Measurements from ENCODE around the gene SUZ12. TPM values are rescaled to one million over a fixed set of nuclear protein-coding genes. Genes with fewer than 3 reads are reported as not detected.
"Not testable (repeated sequence)": the region's sequence is repeated elsewhere in the genome, so short reads cannot be mapped to it uniquely, and the experiment has no call there.

Gene SUZ12
- 24.1 TPM for polyA plus RNA-seq (2013, experiment 1 of 2)
- 24.9 TPM for polyA plus RNA-seq (2013, experiment 2 of 2)

DNA sequence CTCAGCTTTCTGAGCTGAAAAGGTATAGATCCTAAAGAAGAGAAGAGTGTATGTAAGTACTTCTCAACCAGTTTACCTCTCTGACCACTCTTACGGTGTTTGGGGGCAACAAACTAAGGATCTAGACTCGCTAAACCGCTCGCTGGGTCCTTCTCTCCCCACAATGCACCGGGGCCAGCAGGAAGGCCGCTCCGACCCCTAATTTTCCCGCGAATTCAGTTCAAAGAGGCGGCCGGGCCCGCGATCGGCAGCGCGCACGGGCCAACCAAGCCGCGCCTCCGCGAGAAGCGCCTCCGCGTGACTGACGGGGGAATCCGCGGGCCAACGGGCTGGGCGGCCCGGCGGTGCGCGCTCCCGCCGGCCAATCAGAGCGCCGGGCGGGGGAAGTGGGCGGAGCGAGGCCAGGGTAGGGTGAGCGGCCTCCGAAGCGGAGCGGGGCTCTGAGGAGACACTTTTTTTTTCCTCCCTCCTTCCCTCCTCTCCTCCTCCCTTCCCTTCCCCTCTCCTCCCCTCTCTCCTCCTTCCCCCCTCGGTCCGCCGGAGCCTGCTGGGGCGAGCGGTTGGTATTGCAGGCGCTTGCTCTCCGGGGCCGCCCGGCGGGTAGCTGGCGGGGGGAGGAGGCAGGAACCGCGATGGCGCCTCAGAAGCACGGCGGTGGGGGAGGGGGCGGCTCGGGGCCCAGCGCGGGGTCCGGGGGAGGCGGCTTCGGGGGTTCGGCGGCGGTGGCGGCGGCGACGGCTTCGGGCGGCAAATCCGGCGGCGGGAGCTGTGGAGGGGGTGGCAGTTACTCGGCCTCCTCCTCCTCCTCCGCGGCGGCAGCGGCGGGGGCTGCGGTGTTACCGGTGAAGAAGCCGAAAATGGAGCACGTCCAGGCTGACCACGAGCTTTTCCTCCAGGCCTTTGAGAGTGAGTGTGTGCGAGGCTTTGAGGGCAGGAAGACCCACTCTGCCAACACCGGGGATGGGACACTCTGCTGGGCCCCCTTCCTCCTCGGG lies at the start of gene SUZ12:
TSS of gene SUZ12 (plus strand) at position 393 of the 995 bp plus-strand sequence. CDS start at position 633, 240 bp downstream.
- Histone ChIP-seq H2BK120ac (ENCODE audit: low read depth, low read length) (peak within 1 kb of the TSS; percentile 79), H3K27ac (ENCODE audit: low read length, poor library complexity, severe bottlenecking) (peak within 1 kb of the TSS; percentile 94), H3K4ac (ENCODE audit: low read depth in 1 of 2, low read length in 2 of 2) (peak within 1 kb of the TSS in 1 of 2 experiments; percentile 73), H3K4me3 (ENCODE audit: insufficient read depth in 1 of 2, low read depth in 1 of 2, low read length in 2 of 2) (peak within 1 kb of the TSS; percentile 81 to 83), H2BK15ac (ENCODE audit: low read depth, poor library complexity, severe bottlenecking) (peak within 1 kb of the TSS; percentile 96), H2BK5ac (ENCODE audit: low read depth, low read length, poor library complexity, severe bottlenecking) (peak within 1 kb of the TSS; percentile 89), H4K91ac (ENCODE audit: low read length) (peak within 1 kb of the TSS; percentile 75), H2AFZ (ENCODE audit: low read depth, low read length) (peak within 1 kb of the TSS; percentile 29), H3K4me2 (ENCODE audit: low read length, poor library complexity, severe bottlenecking) (peak within 1 kb of the TSS; percentile 75), H3K9ac (ENCODE audit: low read length) (peak within 1 kb of the TSS; percentile 88), H3K23ac (ENCODE audit: low read length in 2 of 2) (peak within 1 kb of the TSS in 1 of 2 experiments; percentile 93), H3K14ac (ENCODE audit: low read length in 2 of 2) (peak within 1 kb of the TSS; percentile 57 to 93), H3K18ac (ENCODE audit: low read depth in 1 of 2, low read length in 2 of 2) (peak within 1 kb of the TSS; percentile 67 to 83)
- not testable (repeated sequence) for H3K36me3 ChIP-seq (ENCODE audit: control insufficient read depth in 1 of 2, insufficient read depth in 2 of 2, low read depth in 1 of 2, low read length in 2 of 2); H3K79me1 ChIP-seq (replicated peaks; ENCODE audit: low read length, poor library complexity, severe bottlenecking); H3K9me3 ChIP-seq (ENCODE audit: control insufficient read depth, low read length); H2AK5ac ChIP-seq (ENCODE audit: low read length, severe bottlenecking); H2BK12ac ChIP-seq (ENCODE audit: low read length in 2 of 2); H4K8ac ChIP-seq (ENCODE audit: low read length); H3K4me1 ChIP-seq (ENCODE audit: control insufficient read depth, insufficient read depth, low read depth, low read length); H3K27me3 ChIP-seq (ENCODE audit: control insufficient read depth in 1 of 2, insufficient read depth in 1 of 2, low read length in 2 of 2)
- peak; percentile 93 for DNase-seq
- WGBS, result under 1% methylated on average over 49 of the region's 93 CpGs

DNA sequence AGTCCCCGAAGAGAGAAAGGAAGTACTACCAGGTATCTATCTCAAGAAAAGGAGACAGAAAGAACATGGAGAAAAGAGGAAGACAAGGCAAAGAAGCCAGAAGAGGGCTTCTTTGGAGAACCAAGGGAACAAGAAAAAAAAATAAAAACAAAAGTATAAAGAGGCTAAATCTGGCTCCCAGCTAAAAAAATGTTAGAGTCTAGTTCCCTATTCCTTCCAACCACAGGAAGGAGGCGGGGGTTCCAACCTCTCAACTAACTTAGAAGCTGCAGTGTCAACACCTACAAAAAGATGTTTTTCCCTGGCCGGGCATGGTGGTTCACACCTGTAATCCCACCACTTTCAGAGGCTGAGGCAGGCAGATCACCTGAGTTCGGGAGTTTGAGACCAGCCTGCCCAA lies 48.7 kb upstream of the SUZ12 start:
- no peak overlapping the region for H3K4ac ChIP-seq (ENCODE audit: low read depth in 1 of 2, low read length in 2 of 2)
- no peak overlapping the region for H3K27ac ChIP-seq (ENCODE audit: low read length, poor library complexity, severe bottlenecking)
- H3K14ac ChIP-seq (ENCODE audit: low read length in 2 of 2), result no peak overlapping the region
- no peak overlapping the region for H4K91ac ChIP-seq (ENCODE audit: low read length)
- H3K9ac ChIP-seq (ENCODE audit: low read length), result no peak overlapping the region
- no peak overlapping the region for H2BK5ac ChIP-seq (ENCODE audit: low read depth, low read length, poor library complexity, severe bottlenecking)
- H4K8ac ChIP-seq (ENCODE audit: low read length), result no peak overlapping the region
- H3K18ac ChIP-seq (ENCODE audit: low read depth in 1 of 2, low read length in 2 of 2), result no peak overlapping the region
- 96% methylated on average over 4 of the region's 4 CpGs for WGBS
- DNase-seq, result no peak
- no peak overlapping the region for H2AFZ ChIP-seq (ENCODE audit: low read depth, low read length)
- peaks cover 14% of the 10 kb centered on the region for H3K79me1 ChIP-seq (replicated peaks; ENCODE audit: low read length, poor library complexity, severe bottlenecking)
- H2AK5ac ChIP-seq (ENCODE audit: low read length, severe bottlenecking), result no peak overlapping the region
- no peaks in the 10 kb centered on the region for H3K27me3 ChIP-seq (ENCODE audit: control insufficient read depth in 1 of 2, insufficient read depth in 1 of 2, low read length in 2 of 2)
- no peak overlapping the region for H2BK12ac ChIP-seq (ENCODE audit: low read length in 2 of 2)
- H3K4me3 ChIP-seq (ENCODE audit: insufficient read depth in 1 of 2, low read depth in 1 of 2, low read length in 2 of 2), result no peak overlapping the region
- H2BK15ac ChIP-seq (ENCODE audit: low read depth, poor library complexity, severe bottlenecking), result no peak overlapping the region
- no peak overlapping the region for H3K4me2 ChIP-seq (ENCODE audit: low read length, poor library complexity, severe bottlenecking)
- no peaks in the 10 kb centered on the region for H3K4me1 ChIP-seq (ENCODE audit: control insufficient read depth, insufficient read depth, low read depth, low read length)
- peaks cover 44 to 88% of the 10 kb centered on the region in 2 experiments for H3K36me3 ChIP-seq (ENCODE audit: control insufficient read depth in 1 of 2, insufficient read depth in 2 of 2, low read depth in 1 of 2, low read length in 2 of 2)
- H3K9me3 ChIP-seq (ENCODE audit: control insufficient read depth, low read length), result no peaks in the 10 kb centered on the region
- no peak overlapping the region for H2BK120ac ChIP-seq (ENCODE audit: low read depth, low read length)
- no peak overlapping the region for H3K23ac ChIP-seq (ENCODE audit: low read length in 2 of 2)

- no peaks in the 10 kb centered on the region for H3K4me1 ChIP-seq (ENCODE audit: control insufficient read depth, insufficient read depth, low read depth, low read length)
- no peak overlapping the region for H3K18ac ChIP-seq (ENCODE audit: low read depth in 1 of 2, low read length in 2 of 2)
- no peak overlapping the region for H2BK120ac ChIP-seq (ENCODE audit: low read depth, low read length)
- H3K9ac ChIP-seq (ENCODE audit: low read length), result peak overlapping the region; percentile 93
- peaks cover 21 to 38% of the 10 kb centered on the region in 2 experiments for H3K36me3 ChIP-seq (ENCODE audit: control insufficient read depth in 1 of 2, insufficient read depth in 2 of 2, low read depth in 1 of 2, low read length in 2 of 2)
- H3K9me3 ChIP-seq (ENCODE audit: control insufficient read depth, low read length), result no peaks in the 10 kb centered on the region
- peak overlapping the region; percentile 75 for H3K4me2 ChIP-seq (ENCODE audit: low read length, poor library complexity, severe bottlenecking)
- H3K23ac ChIP-seq (ENCODE audit: low read length in 2 of 2), result no peak overlapping the region
- peak; percentile 49 for DNase-seq
- no peaks in the 10 kb centered on the region for H3K27me3 ChIP-seq (ENCODE audit: control insufficient read depth in 1 of 2, insufficient read depth in 1 of 2, low read length in 2 of 2)
- H3K14ac ChIP-seq (ENCODE audit: low read length in 2 of 2), result no peak overlapping the region
- H2AK5ac ChIP-seq (ENCODE audit: low read length, severe bottlenecking), result no peak overlapping the region
- H3K4me3 ChIP-seq (ENCODE audit: insufficient read depth in 1 of 2, low read depth in 1 of 2, low read length in 2 of 2), result peak overlapping the region; percentile 77 to 93
- H4K8ac ChIP-seq (ENCODE audit: low read length), result no peak overlapping the region
- no peak overlapping the region for H2BK12ac ChIP-seq (ENCODE audit: low read length in 2 of 2)
- H2AFZ ChIP-seq (ENCODE audit: low read depth, low read length), result peak overlapping the region; percentile 1
- no peak overlapping the region for H2BK15ac ChIP-seq (ENCODE audit: low read depth, poor library complexity, severe bottlenecking)
- peak overlapping the region; percentile 50 for H3K27ac ChIP-seq (ENCODE audit: low read length, poor library complexity, severe bottlenecking)
- peaks cover 13% of the 10 kb centered on the region for H3K79me1 ChIP-seq (replicated peaks; ENCODE audit: low read length, poor library complexity, severe bottlenecking)
- WGBS, result 10% methylated on average over 5 of the region's 5 CpGs
- no peak overlapping the region for H4K91ac ChIP-seq (ENCODE audit: low read length)
- H2BK5ac ChIP-seq (ENCODE audit: low read depth, low read length, poor library complexity, severe bottlenecking), result no peak overlapping the region
- H3K4ac ChIP-seq (ENCODE audit: low read depth in 1 of 2, low read length in 2 of 2), result no peak overlapping the region
Observed at GRCh38 chr17:31900877-31901276, 35.9 kb upstream of the SUZ12 start.

DNA sequence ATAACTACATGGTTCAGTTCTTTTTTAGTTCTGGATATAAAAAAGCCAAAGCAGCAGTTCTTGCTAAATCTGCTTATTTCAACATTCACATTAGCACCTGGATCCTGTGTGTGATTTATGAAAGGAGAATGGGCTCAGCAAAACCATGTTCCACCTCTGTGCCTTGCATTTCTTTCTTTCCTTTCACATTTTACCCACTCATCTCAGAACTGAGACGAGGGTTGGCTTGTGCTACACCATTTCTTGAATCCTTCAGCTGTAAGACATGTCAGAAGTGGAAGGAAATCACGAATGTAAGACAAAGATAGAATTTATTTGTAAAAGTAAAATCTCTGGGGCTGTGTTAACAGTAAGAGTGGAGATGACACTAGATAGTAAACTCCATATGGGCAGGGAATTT lies 34.1 kb upstream of the SUZ12 start:
- H3K4me3 ChIP-seq (ENCODE audit: insufficient read depth in 1 of 2, low read depth in 1 of 2, low read length in 2 of 2), result no peak overlapping the region
- H4K91ac ChIP-seq (ENCODE audit: low read length), result no peak overlapping the region
- no peaks in the 10 kb centered on the region for H3K9me3 ChIP-seq (ENCODE audit: control insufficient read depth, low read length)
- H3K4ac ChIP-seq (ENCODE audit: low read depth in 1 of 2, low read length in 2 of 2), result no peak overlapping the region
- H2BK12ac ChIP-seq (ENCODE audit: low read length in 2 of 2), result no peak overlapping the region
- H2BK15ac ChIP-seq (ENCODE audit: low read depth, poor library complexity, severe bottlenecking), result no peak overlapping the region
- H2AFZ ChIP-seq (ENCODE audit: low read depth, low read length), result no peak overlapping the region
- H2BK120ac ChIP-seq (ENCODE audit: low read depth, low read length), result no peak overlapping the region
- 69% methylated on average over 2 of the region's 2 CpGs for WGBS
- no peak overlapping the region for H2AK5ac ChIP-seq (ENCODE audit: low read length, severe bottlenecking)
- H4K8ac ChIP-seq (ENCODE audit: low read length), result no peak overlapping the region
- H3K9ac ChIP-seq (ENCODE audit: low read length), result no peak overlapping the region
- H3K4me2 ChIP-seq (ENCODE audit: low read length, poor library complexity, severe bottlenecking), result no peak overlapping the region
- no peak overlapping the region for H3K14ac ChIP-seq (ENCODE audit: low read length in 2 of 2)
- no peak overlapping the region for H2BK5ac ChIP-seq (ENCODE audit: low read depth, low read length, poor library complexity, severe bottlenecking)
- H3K79me1 ChIP-seq (replicated peaks; ENCODE audit: low read length, poor library complexity, severe bottlenecking), result peaks cover 6% of the 10 kb centered on the region
- H3K4me1 ChIP-seq (ENCODE audit: control insufficient read depth, insufficient read depth, low read depth, low read length), result no peaks in the 10 kb centered on the region
- H3K27ac ChIP-seq (ENCODE audit: low read length, poor library complexity, severe bottlenecking), result no peak overlapping the region
- no peak overlapping the region for H3K18ac ChIP-seq (ENCODE audit: low read depth in 1 of 2, low read length in 2 of 2)
- no peak for DNase-seq
- H3K27me3 ChIP-seq (ENCODE audit: control insufficient read depth in 1 of 2, insufficient read depth in 1 of 2, low read length in 2 of 2), result peaks cover 0 to 7% of the 10 kb centered on the region in 2 experiments
- no peak overlapping the region for H3K23ac ChIP-seq (ENCODE audit: low read length in 2 of 2)
- H3K36me3 ChIP-seq (ENCODE audit: control insufficient read depth in 1 of 2, insufficient read depth in 2 of 2, low read depth in 1 of 2, low read length in 2 of 2), result peaks cover 14 to 20% of the 10 kb centered on the region in 2 experiments
